Mammary epithelial cell (primary cell): ENCODE data around the gene C7orf25.

Source experiments
- EZH2 ChIP-seq: IDR thresholded peaks from 2 replicates; pipeline ENCODE4 v1.6.1; 2012; ENCODE audit warnings: low read length, inconsistent platforms, borderline replicate concordance
- TF ChIP-seq, protein P1 (sequence below), 2 donors: IDR thresholded peaks in 1 of 2; conservative IDR thresholded peaks in 1 of 2; 2 replicates each; pipeline ENCODE4 v1.5.1; 2011 to 2012; ENCODE audit warnings: inconsistent platforms in 2 of 2, low read length in 2 of 2, mild to moderate bottlenecking in 2 of 2, control low read depth in 1 of 2, low read depth in 1 of 2; ENCODE audit not compliant: insufficient read depth in 1 of 2; ENCODE audit errors: extremely low read depth in 1 of 2

DNA sequence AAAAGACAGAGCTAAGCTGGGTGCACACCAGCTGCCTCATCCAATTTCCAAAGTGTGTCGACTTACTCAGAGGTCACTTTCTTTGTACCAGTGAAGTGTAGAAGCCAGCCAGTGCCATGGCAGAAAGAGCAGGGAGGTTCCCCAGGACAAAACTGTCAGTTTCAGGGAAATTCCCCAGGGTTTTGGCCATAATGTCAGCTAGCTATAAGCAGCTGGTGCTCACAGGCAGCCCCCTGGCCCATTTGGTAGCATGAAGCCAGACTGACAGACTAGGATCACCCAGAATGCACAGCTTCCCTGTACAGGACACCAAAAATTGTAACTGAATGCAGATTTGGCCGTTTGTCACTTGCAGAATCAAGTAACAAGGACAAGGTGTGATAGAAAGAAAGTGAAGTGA, 48.9 kb upstream of the C7orf25 start:
- TF ChIP-seq, protein P1, sequence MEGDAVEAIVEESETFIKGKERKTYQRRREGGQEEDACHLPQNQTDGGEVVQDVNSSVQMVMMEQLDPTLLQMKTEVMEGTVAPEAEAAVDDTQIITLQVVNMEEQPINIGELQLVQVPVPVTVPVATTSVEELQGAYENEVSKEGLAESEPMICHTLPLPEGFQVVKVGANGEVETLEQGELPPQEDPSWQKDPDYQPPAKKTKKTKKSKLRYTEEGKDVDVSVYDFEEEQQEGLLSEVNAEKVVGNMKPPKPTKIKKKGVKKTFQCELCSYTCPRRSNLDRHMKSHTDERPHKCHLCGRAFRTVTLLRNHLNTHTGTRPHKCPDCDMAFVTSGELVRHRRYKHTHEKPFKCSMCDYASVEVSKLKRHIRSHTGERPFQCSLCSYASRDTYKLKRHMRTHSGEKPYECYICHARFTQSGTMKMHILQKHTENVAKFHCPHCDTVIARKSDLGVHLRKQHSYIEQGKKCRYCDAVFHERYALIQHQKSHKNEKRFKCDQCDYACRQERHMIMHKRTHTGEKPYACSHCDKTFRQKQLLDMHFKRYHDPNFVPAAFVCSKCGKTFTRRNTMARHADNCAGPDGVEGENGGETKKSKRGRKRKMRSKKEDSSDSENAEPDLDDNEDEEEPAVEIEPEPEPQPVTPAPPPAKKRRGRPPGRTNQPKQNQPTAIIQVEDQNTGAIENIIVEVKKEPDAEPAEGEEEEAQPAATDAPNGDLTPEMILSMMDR (conservative IDR thresholded peaks at IDR 0.05 in 1 of 2, IDR thresholded peaks at IDR 0.05 in 1 of 2; ENCODE audit: extremely low read depth in 1 of 2, insufficient read depth in 1 of 2, low read depth in 1 of 2, low read length in 2 of 2), result no peak
- TF ChIP-seq EZH2, result no peak
